ENCODE data around the gene SORCS3.

DNA sequence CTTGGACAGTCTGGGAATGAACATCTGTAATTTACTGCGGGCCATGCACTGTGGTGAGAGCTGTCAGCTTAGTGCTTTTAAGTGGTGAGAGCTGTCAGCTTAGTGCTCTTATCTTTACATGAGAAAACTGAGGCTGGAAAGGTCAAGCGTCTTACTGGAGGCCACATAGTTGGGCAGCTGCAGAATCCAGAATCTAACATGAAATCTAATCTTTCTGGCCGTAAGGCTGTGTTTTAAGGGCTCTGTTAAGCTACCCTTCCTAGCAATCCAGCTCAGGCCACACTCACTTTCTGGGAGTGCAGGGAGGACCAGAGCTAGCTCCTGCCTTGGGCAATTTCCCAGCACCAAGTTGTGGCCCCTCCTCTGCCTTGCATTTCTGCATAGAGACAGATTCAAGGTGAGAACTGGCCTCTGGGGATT lies 70.2 kb downstream of the SORCS3 start:
- TF ChIP-seq, protein P1, sequence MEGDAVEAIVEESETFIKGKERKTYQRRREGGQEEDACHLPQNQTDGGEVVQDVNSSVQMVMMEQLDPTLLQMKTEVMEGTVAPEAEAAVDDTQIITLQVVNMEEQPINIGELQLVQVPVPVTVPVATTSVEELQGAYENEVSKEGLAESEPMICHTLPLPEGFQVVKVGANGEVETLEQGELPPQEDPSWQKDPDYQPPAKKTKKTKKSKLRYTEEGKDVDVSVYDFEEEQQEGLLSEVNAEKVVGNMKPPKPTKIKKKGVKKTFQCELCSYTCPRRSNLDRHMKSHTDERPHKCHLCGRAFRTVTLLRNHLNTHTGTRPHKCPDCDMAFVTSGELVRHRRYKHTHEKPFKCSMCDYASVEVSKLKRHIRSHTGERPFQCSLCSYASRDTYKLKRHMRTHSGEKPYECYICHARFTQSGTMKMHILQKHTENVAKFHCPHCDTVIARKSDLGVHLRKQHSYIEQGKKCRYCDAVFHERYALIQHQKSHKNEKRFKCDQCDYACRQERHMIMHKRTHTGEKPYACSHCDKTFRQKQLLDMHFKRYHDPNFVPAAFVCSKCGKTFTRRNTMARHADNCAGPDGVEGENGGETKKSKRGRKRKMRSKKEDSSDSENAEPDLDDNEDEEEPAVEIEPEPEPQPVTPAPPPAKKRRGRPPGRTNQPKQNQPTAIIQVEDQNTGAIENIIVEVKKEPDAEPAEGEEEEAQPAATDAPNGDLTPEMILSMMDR (IDR thresholded peaks at IDR 0.05), result no peak
- TF ChIP-seq POLR2A (IDR thresholded peaks at IDR 0.05), result no peak

Measured in lower leg skin (tissue), 3 donors.